ENCODE measurements around the gene GPS2. TPM values are rescaled to one million over a fixed set of nuclear protein-coding genes. Genes with fewer than 3 reads are reported as not detected.
A peak's percentile ranks its signal among the peaks of the same experiment; 100 is the strongest.

The GPS2 gene
- total and polyA plus RNA-seq, 11 donors: 51.0 to 118 (median 62.3) TPM

GRCh38 chr17:7352503-7352889, 37.3 kb upstream of the GPS2 start:
- no peaks in the 10 kb centered on the region for H3K27me3 ChIP-seq
- H3K27ac ChIP-seq: peak overlapping the region; percentile 95 to 100 (median 97)
- ATAC-seq (no peak), DNase-seq (no peak)
- H3K36me3 ChIP-seq: peaks cover 0 to 4% (median 0%) of the 10 kb centered on the region in 9 donors
- intact Hi-C loops (cut with DNase I): loop anchor here in 9 of 10 donors (2.0 to 10.0 kb wide), 18 partner anchors 42 to 332 kb away; partner anchors contain the start of genes POLR2A (in 4 of the 9), MPDU1 (in 3 of the 9), SENP3 (in 3 of the 9) and SLC35G6 (in 3 of the 9)
- peak overlapping the region; percentile 49 to 98 (median 87) for H3K4me3 ChIP-seq
- TF ChIP-seq, protein P1, sequence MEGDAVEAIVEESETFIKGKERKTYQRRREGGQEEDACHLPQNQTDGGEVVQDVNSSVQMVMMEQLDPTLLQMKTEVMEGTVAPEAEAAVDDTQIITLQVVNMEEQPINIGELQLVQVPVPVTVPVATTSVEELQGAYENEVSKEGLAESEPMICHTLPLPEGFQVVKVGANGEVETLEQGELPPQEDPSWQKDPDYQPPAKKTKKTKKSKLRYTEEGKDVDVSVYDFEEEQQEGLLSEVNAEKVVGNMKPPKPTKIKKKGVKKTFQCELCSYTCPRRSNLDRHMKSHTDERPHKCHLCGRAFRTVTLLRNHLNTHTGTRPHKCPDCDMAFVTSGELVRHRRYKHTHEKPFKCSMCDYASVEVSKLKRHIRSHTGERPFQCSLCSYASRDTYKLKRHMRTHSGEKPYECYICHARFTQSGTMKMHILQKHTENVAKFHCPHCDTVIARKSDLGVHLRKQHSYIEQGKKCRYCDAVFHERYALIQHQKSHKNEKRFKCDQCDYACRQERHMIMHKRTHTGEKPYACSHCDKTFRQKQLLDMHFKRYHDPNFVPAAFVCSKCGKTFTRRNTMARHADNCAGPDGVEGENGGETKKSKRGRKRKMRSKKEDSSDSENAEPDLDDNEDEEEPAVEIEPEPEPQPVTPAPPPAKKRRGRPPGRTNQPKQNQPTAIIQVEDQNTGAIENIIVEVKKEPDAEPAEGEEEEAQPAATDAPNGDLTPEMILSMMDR (IDR thresholded peaks at IDR 0.05): peak in 5 of 12 donors; percentile 53 to 68 (median 61)
- no peak for TF ChIP-seq POLR2A (IDR thresholded peaks at IDR 0.05)
- peaks cover 0 to 67% (median 38%) of the 10 kb centered on the region in 12 donors for H3K4me1 ChIP-seq
- no peaks in the 10 kb centered on the region for H3K9me3 ChIP-seq
- WGBS, 4 donors: 26 to 35% (median 33%) methylated on average over 9 to 10 of the region's 10 CpGs

- whole genome bisulfite sequencing, 4 donors: 0 to 2% (median 1%) methylated on average over 10 to 91 of the region's 91 CpGs
- peak within 1 kb of the TSS; percentile 49 to 98 (median 87) for H3K4me3 ChIP-seq
- no peaks in the 10 kb centered on the region for H3K9me3 ChIP-seq
- peak; percentile 91 to 95 (median 95) for DNase-seq
- peak within 1 kb of the TSS; percentile 95 to 100 (median 97) for H3K27ac ChIP-seq
- H3K36me3 ChIP-seq: peaks cover 0 to 7% (median 0%) of the 10 kb centered on the region in 9 donors
- H3K4me1 ChIP-seq: peaks cover 0 to 67% (median 38%) of the 10 kb centered on the region in 12 donors
- ATAC-seq: peak; percentile 45 to 81 (median 72)
- TF ChIP-seq, protein P1 (IDR thresholded peaks at IDR 0.05): peak in 7 of 12 donors; percentile 31 to 67 (median 49)
- TF ChIP-seq POLR2A (IDR thresholded peaks at IDR 0.05): peak in 1 of 2 donors; percentile 80
- H3K27me3 ChIP-seq: no peaks in the 10 kb centered on the region
- intact Hi-C loops (cut with DNase I): loop anchor here in 9 of 10 donors (2.0 to 10.0 kb wide), 18 partner anchors 43 to 333 kb away; partner anchors contain the start of genes POLR2A (in 5 of the 9), MPDU1 (in 3 of the 9), SENP3 (in 3 of the 9) and SLC35G6 (in 3 of the 9)
Observed at GRCh38 chr17:7351665-7352502, 36.7 kb upstream of the GPS2 start, which contains the start of gene KCTD11. Gene KCTD11 (plus strand): TSS chr17:7352162.

GRCh38 chr17:7348478-7349242, 33.5 kb upstream of the GPS2 start:
- ATAC-seq: no peak

More at GRCh38 chr17:7348478-7349242, 33.5 kb upstream of the GPS2 start:
- Histone ChIP-seq H3K36me3 (peaks cover 0 to 10% (median 0%) of the 10 kb centered on the region in 9 donors), H3K4me1 (peaks cover 0 to 41% (median 27%) of the 10 kb centered on the region in 12 donors), H3K27ac (peak overlapping the region in 4 of 12 donors; percentile 97 to 100 (median 99)), H3K9me3 (no peaks in the 10 kb centered on the region), H3K4me3 (no peak overlapping the region), H3K27me3 (no peaks in the 10 kb centered on the region)
- intact Hi-C loops (cut with DNase I): loop anchor here in 8 of 10 donors (5.0 to 10.0 kb wide), 5 partner anchors 64 to 296 kb away; partner anchors contain the start of gene SLC2A4 (in 4 of the 8)
- DNase-seq: peak in 2 of 5 donors; percentile 25 to 31
- TF ChIP-seq POLR2A (IDR thresholded peaks at IDR 0.05): no peak
- TF ChIP-seq, protein P1 (IDR thresholded peaks at IDR 0.05): no peak
- WGBS, 4 donors: 63 to 74% (median 68%) methylated on average over 15 to 19 of the region's 19 CpGs

Data from heart left ventricle (tissue), 16 donors.